G401.6 (cell line): Measurements from ENCODE around the gene SPTBN2.
A peak's percentile ranks its signal among the peaks of the same experiment; 100 is the strongest.

Experiments used
- FAIRE-seq: peaks from 2 replicates; lab custom pipeline; 2012; peaks lifted over from hg19 to GRCh38; lab: Jason Lieb, UNC

SPTBN2 gene

GRCh38 chr11:66701432-66702240 is 27.4 kb downstream of the SPTBN2 start:
- FAIRE-seq: no peak

GRCh38 chr11:66700742-66701141 is 28.3 kb downstream of the SPTBN2 start:
- no peak for FAIRE-seq

- FAIRE-seq: no peak
Observed at GRCh38 chr11:66700337-66700736, 28.7 kb downstream of the SPTBN2 start.

- FAIRE-seq: no peak
Observed at GRCh38 chr11:66698491-66698890, 30.5 kb downstream of the SPTBN2 start.

- no peak for FAIRE-seq
Observed at GRCh38 chr11:66697988-66698387, 31.0 kb downstream of the SPTBN2 start.

GRCh38 chr11:66696146-66696545 is 32.9 kb downstream of the SPTBN2 start:
- no peak for FAIRE-seq

- FAIRE-seq: peak; percentile 96
Observed at GRCh38 chr11:66694732-66695207, 34.2 kb downstream of the SPTBN2 start.

- no peak for FAIRE-seq
Observed at GRCh38 chr11:66694056-66694410, 35.0 kb downstream of the SPTBN2 start.

GRCh38 chr11:66693356-66694055 is 35.5 kb downstream of the SPTBN2 start:
- FAIRE-seq: no peak

GRCh38 chr11:66692871-66693331 is 36.1 kb downstream of the SPTBN2 start:
- FAIRE-seq: no peak

- FAIRE-seq: no peak
Observed at GRCh38 chr11:66692446-66692845, 36.6 kb downstream of the SPTBN2 start.

- no peak for FAIRE-seq
Observed at GRCh38 chr11:66691311-66691980, 37.6 kb downstream of the SPTBN2 start.

- FAIRE-seq: no peak
Observed at GRCh38 chr11:66689661-66690590, 39.1 kb downstream of the SPTBN2 start.

GRCh38 chr11:66688561-66689534 is 40.2 kb downstream of the SPTBN2 start:
- FAIRE-seq: no peak

GRCh38 chr11:66687831-66688281 is 41.2 kb downstream of the SPTBN2 start:
- FAIRE-seq: no peak

GRCh38 chr11:66686801-66687750 is 41.9 kb downstream of the SPTBN2 start:
- FAIRE-seq: no peak

- FAIRE-seq: no peak
Observed at GRCh38 chr11:66686100-66686785, 42.8 kb downstream of the SPTBN2 start.

- FAIRE-seq: no peak
Observed at GRCh38 chr11:66685276-66686099, 43.5 kb downstream of the SPTBN2 start.
